Astrocyte of the cerebellum (primary cell): ENCODE data around the gene CLIC5.

Experiments
- DNase-seq: peaks from one replicate; pipeline ENCODE4 v3.0.0-alpha.2; 2011; ENCODE audit warnings: low read depth
- H3K4me3 ChIP-seq: 2 replicates; pipeline ENCODE4 v1.5.1; 2011; ENCODE audit warnings: mild to moderate bottlenecking, low read depth, low read length, moderate library complexity
- in situ Hi-C: cut with HindIII; loops from 2 replicates; pipeline ENCODE4 v1.10.0; 2017; ENCODE audit warnings: low sequenced_read_pairs
- TF ChIP-seq, protein P1 (sequence below): IDR thresholded peaks from 2 replicates; pipeline ENCODE4 v1.5.1; 2012; ENCODE audit warnings: low read length, low read depth, moderate library complexity, mild to moderate bottlenecking; ENCODE audit errors: missing control alignments

CLIC5 gene

DNA sequence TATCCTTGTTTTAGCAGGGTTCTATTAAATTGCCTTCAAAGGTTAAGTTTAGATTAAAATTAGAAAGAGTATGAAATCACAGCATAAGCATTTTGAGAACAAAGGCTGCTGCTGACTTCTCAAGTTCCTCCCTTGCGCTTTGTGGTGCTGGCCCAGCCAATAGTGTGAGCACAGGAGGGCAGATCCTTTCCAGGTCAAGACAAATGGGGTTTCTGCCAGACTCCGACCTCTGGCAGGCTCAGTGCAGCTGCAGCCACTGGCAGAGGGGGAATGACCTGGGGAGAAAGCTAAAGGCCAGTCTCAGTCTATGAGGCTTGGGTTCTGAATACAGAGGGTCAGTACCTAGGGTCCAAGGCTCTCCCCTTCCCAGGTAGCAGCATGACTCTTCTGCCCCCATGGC, 27.0 kb downstream of the CLIC5 start:
- no peak for DNase-seq
- in situ Hi-C loops, result no loop called here
- TF ChIP-seq, protein P1, sequence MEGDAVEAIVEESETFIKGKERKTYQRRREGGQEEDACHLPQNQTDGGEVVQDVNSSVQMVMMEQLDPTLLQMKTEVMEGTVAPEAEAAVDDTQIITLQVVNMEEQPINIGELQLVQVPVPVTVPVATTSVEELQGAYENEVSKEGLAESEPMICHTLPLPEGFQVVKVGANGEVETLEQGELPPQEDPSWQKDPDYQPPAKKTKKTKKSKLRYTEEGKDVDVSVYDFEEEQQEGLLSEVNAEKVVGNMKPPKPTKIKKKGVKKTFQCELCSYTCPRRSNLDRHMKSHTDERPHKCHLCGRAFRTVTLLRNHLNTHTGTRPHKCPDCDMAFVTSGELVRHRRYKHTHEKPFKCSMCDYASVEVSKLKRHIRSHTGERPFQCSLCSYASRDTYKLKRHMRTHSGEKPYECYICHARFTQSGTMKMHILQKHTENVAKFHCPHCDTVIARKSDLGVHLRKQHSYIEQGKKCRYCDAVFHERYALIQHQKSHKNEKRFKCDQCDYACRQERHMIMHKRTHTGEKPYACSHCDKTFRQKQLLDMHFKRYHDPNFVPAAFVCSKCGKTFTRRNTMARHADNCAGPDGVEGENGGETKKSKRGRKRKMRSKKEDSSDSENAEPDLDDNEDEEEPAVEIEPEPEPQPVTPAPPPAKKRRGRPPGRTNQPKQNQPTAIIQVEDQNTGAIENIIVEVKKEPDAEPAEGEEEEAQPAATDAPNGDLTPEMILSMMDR, result no peak
- H3K4me3 ChIP-seq, result no peak overlapping the region

DNA sequence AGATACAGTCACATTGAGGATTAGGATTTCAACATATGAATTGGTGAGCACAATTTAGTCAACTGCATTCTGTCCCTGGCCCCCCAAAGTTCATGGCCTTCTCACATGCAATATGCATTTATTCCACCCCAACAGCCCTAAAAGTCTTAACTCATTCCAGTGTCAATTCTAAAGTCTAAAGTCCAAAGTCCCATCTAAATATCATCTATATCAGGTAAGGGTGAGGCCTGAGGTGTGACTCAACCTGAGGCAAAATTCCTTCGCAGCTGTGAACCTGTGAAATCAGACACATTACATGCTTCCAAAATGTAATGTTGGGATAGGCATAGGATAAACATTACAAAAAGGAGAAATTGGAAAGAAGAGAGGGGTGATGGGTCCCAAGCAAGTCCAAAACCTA, 27.8 kb downstream of the CLIC5 start:
- TF ChIP-seq, protein P1, result no peak
- no peak for DNase-seq
- H3K4me3 ChIP-seq, result no peak overlapping the region
- in situ Hi-C loops, result no loop called here

DNA sequence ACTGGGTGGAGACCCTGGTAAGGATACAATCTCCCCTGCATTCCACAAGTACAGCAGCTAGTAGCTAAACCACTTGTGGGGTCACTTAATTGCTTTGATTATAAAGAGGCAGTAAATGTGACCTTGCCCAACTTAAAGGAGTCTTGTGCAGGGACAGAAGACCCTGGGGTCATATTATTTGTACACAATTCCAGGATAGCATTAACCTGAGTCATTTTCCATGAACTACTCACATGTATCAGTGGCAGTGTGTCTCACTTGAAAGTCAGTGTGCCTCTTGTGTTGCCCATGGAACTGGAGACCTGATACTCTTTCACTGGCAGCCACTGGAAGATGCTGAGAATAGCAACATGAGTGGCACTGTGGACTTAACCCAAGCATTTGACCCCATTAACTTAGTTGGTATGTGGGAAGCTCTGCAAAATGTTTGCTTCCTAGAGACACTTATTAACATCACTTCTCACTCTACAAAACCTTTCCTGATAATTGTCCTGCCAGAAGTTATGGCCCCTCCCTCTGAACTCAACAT, 28.9 kb downstream of the CLIC5 start:
- TF ChIP-seq, protein P1, result no peak
- no peak overlapping the region for H3K4me3 ChIP-seq
- in situ Hi-C loops, result no loop called here
- DNase-seq, result no peak

DNA sequence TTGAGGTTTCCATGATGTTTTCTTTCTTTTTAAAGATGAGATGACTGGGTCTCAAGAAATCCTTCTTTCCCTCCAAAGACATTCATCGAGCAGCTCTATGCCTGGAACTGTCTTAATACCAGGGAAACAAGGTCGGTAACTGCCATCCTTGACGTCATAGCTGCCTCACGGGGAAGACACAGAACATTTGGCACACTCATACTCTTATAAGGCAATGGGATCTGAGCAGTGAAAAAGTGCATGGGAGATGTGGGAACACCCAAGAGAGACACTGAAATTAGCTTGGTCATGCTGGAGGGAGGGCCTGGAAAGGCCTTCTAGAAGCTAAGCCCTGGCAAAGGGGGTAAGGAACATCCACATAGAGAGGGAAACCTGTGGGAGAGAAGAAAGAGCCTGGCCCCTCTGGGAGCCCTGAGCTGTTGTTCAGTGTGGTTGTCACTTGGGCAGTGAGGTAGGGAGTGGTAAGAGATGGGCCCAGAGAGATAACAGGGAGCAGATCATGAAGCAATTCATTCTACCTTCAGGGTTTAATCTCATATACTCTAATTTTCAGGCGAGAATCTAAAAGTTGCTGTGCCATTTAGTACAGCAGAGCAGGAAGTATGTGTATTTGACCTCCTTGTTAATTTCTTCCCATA, 30.8 kb downstream of the CLIC5 start:
- TF ChIP-seq, protein P1, result no peak
- DNase-seq, result no peak
- in situ Hi-C loops, result no loop called here
- no peak overlapping the region for H3K4me3 ChIP-seq

DNA sequence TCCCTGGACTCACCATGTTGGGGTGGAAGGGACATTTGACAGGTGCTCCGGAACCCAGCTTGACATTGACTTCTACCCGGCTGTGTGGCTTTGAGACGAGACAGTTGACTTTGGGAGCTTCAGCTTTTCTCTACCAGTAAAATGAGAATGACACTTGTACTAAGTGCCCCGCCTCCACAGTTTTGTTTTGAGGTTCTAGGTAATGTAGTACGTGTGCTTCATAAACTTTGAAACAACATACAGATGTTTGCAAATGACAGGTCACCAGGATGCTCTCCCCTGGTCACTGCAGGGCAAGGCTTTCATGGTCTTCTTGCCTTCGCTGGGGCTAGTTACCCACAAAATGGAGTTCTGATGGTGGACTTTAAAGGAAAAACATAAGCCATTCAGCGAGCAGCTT, 31.3 kb downstream of the CLIC5 start:
- TF ChIP-seq, protein P1, result no peak
- in situ Hi-C loops, result no loop called here
- no peak for DNase-seq
- H3K4me3 ChIP-seq, result no peak overlapping the region

DNA sequence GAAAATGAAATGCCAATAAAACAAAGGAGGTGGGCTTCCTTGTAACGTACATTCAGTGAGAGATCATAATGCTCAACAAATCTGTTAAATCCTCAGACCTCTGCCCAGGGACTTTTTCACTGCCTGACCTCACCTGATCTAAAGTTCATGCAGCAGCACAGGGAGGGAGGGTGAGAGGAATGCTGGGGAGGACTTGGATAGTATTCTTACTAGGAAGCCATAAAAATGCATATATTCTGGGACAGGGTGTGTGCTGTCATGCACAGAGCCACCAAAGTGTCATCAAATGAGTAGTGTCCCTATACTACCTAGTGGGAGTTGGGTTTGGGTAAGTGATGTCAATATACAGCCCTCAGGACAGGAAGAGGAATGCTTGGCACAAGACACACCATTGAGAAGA, 32.6 kb downstream of the CLIC5 start:
- TF ChIP-seq, protein P1, result no peak
- in situ Hi-C loops, result no loop called here
- no peak for DNase-seq
- H3K4me3 ChIP-seq, result no peak overlapping the region
